NCI-H2081 treated with DMSO at 0.1 percent for 48 hours (cell line): Measurements from ENCODE around the gene MYOF.

Source experiments
- DNase-seq: peaks from one replicate; lab custom pipeline; 2025; lab: John Stamatoyannopoulos, UW

MYOF gene, protein sequence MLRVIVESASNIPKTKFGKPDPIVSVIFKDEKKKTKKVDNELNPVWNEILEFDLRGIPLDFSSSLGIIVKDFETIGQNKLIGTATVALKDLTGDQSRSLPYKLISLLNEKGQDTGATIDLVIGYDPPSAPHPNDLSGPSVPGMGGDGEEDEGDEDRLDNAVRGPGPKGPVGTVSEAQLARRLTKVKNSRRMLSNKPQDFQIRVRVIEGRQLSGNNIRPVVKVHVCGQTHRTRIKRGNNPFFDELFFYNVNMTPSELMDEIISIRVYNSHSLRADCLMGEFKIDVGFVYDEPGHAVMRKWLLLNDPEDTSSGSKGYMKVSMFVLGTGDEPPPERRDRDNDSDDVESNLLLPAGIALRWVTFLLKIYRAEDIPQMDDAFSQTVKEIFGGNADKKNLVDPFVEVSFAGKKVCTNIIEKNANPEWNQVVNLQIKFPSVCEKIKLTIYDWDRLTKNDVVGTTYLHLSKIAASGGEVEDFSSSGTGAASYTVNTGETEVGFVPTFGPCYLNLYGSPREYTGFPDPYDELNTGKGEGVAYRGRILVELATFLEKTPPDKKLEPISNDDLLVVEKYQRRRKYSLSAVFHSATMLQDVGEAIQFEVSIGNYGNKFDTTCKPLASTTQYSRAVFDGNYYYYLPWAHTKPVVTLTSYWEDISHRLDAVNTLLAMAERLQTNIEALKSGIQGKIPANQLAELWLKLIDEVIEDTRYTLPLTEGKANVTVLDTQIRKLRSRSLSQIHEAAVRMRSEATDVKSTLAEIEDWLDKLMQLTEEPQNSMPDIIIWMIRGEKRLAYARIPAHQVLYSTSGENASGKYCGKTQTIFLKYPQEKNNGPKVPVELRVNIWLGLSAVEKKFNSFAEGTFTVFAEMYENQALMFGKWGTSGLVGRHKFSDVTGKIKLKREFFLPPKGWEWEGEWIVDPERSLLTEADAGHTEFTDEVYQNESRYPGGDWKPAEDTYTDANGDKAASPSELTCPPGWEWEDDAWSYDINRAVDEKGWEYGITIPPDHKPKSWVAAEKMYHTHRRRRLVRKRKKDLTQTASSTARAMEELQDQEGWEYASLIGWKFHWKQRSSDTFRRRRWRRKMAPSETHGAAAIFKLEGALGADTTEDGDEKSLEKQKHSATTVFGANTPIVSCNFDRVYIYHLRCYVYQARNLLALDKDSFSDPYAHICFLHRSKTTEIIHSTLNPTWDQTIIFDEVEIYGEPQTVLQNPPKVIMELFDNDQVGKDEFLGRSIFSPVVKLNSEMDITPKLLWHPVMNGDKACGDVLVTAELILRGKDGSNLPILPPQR (N-terminal part only)

DNA sequence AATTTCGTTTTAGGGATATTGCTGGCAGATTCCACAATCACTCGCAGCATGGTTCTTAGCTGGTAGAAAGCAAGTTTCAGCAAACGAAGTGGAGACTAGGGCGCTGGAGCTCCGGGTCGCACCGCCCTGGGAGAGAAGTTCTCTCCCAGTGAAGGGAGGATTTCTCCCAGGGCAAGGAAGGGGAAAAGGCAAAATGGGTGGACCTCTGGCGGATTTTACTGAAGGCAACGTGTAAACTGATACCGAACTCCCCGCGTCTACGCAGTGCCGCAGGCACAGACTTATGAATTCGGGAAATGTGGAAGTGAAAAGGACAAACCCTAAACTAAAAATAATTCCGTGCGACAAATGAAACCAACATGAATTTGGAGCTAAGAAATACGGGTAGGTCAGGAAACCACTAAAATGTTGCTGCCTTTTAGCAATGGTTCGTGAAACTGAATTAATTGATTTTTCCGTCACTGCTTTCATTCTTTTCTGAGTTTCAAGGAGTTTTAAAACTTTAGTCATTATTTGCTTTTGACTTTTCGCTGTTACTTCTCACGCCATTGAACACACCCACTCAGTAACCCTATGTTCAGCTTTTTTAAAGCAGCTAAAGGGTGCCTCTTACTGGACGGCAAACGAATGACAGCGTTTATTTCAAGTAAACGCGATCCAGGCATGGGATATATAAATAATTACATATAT is at the start of gene MYOF:
Gene MYOF, minus strand, starts transcription at position 190 of the 690 bp plus-strand sequence. Its CDS starts 140 bp downstream, at position 50.
- DNase-seq = no peak

DNA sequence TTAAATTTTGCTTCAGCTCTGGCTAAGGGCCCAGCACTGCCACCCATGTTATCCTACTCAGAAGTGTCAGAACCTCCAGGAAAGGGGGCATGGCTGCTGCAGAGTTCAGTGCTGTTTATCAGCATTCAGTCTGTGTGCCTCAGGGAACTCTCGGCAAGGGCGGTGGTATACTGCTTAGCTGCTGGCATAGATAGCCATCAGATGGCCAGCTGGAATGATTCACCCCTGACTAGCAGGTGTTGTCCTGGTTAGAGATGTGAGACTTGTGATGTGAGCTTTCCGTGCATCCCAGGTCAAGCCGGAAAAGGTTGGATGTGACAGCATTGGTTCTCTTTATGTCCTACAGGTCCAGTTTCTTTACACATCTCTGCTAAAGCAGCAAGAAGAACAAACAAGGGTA is 36.4 kb upstream of the MYOF start:
- DNase-seq = no peak

DNA sequence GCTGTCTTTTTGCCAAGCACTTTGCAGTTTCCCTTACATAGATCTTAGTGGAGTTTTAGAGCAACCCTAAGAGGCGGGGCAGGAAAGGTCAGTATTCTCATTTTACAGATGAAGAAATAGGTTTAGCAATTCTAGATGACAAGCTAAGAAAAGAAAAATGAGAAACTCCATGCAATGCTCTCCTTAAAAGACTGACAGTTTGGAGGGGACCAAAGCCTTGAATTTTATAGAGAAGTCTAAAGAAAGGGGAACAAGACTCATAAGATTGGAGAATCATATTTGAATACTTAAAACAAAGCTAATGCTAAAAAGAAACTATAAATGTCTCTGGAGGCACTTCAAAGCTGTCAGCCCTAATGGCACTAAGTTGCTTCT is 33.9 kb upstream of the MYOF start:
- no peak for DNase-seq

DNA sequence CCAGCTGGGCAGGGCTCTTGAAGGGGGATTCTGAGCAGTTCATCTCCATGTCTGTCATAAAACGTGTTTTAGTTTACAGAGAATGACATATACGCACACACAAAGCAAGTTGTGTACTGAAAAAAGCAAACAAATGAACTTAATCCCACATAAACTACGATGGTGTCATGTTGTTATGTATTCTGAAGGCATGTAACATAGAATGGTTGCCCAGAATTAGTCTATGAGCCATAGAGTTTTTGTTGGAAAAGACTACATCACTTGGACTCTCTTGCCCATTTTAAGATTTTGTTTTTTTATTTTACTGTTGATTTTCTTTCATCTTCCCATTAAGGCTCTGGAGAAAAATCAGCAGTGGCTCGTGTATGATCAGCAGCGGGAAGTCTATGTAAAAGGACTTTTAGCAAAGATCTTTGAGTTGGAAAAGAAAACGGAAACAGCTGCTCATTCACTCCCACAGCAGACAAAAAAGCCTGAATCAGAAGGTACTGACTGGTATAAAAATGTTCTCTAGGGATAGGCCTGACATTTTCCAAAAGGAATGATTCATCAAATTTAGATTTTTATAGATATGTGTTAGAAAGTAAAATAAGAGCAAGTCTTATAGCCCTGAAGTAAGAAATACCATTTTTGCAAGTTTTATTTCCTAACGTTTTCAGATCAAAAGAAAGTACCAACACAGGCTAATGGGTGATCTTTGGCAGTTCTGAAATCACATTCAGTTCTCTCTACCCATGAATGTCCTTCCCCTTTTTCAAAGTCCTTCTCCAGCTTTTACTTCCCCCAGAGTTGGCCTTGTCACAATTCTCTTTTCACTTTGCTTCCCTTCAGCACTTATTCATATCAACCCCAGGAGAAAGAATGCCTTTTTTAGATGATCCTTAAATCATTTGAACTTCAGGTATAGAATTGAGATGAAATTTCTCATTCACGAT is 33.2 kb upstream of the MYOF start:
- no peak for DNase-seq

DNA sequence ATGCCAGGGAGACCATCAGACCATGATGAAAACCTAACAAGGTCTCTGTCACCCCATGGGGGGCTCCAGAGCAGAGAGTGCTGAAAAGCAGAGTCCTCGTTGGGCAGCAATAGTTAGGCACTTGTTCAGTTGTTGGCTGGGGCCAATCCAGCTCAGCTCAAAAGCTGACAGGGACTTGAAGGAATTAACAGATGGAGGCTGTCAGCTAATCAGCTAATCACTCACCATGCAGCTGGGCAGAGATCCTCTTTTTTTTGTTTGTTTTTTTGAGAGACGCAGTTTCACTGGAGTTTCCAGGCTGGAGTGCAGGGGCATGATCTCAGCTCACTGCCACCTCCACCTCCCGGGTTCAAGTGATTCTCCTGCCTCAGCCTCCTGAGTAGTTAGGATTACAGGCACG is 32.4 kb upstream of the MYOF start:
- no peak for DNase-seq

DNA sequence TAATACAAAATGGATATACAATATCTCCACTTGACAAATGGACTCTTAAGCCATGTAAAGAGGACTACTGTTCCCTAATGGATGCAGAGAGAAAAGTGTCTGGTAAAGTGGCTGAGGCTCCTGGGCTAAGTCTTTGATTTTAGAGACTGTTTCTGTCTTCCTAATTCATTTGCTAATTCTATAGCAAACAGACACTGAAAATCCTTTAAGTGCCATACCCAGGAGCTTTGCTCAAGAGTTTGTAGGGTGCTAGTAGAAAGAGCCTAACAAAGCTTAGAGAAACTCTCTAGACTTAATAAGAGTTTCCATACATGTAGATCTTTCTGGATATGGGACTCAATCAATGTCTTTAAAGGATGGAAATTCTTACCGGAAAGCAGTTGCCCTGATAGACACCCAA is 31.0 kb upstream of the MYOF start:
- no peak for DNase-seq

DNA sequence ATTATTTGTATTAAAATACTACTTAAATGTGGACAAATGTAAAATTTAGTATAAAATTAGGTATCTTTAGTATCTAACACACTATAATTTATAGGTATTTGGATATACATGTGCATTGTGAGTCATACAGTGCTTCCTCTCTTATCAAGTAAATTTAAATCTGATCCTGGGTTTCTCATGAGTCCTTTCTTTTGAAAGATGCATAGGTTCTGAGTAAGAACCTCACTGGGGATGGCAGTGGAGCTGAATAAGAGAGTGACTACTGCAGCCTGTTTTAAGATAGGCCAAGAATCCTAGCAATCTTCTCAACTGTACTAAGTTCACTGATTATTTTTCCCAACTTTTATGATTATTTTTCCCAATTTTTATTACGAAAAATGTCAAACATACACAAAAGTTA is 30.4 kb upstream of the MYOF start:
- DNase-seq = no peak

DNA sequence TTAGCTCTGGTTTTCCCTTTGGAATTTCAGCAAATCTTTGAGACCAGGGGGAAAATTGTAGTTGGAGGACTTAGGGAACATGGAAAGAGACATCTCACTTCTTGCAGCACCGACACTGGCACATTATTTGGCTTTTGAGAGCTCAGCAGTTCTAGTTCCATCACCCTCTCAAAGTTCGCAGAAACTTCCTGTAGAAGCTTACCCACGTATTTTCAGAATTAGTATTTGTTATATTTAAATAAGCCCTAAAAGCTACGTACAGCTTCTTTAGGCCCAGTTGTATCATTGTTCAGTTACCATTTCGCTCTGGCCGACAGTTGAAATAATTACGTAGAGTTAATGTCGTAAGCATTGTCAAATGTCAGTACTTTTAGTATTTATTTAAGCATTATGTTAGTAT is 27.7 kb upstream of the MYOF start:
- no peak for DNase-seq

DNA sequence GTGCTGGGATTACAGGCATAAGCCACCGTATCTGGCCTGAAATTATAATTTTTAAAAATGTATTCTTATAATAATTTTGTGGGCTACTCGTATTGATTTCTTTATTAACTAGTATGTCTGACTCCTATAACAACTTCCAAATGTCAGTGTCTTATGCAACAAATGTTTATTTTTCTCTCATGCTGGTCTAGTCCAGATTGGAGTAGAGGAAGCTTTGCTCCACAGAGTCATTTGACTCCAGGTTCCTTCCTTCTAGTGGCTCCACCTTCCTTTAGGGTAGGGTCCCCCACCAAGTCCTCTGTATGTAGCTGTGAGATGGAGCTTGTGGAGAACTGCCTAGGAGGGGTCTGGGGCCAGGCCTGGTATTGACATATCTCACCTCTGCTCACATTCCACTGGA is 22.9 kb upstream of the MYOF start:
- DNase-seq = no peak

DNA sequence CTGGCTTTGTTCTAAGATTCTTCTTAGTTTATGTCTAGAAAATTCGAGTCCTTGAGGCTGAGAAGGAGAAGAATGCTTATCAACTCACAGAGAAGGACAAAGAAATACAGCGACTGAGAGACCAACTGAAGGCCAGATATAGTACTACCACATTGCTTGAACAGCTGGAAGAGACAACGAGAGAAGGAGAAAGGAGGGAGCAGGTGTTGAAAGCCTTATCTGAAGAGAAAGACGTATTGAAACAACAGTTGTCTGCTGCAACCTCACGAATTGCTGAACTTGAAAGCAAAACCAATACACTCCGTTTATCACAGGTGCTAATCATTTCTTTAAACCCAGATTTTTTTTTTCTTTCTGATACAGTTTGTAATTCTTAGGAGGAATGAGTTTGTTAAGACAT is 20.9 kb upstream of the MYOF start:
- DNase-seq = no peak

DNA sequence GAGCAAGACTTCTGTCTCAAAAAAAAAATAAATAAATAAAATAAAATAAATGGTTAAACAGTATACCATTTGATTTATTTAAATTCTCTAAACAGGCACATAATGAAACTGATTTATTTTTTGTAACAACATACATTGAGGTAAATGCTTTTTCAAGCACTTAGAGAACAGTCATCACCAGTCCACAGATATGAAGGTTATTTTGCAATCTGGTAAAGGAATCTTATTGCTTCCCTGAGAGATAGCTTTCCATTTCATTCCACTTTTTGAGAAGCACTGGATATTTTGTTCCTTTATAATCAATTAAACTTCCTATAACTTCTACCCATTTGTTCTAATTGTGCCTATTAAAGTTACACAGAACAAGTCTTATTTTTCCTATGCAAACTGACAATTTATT is 19.5 kb upstream of the MYOF start:
- DNase-seq = no peak

DNA sequence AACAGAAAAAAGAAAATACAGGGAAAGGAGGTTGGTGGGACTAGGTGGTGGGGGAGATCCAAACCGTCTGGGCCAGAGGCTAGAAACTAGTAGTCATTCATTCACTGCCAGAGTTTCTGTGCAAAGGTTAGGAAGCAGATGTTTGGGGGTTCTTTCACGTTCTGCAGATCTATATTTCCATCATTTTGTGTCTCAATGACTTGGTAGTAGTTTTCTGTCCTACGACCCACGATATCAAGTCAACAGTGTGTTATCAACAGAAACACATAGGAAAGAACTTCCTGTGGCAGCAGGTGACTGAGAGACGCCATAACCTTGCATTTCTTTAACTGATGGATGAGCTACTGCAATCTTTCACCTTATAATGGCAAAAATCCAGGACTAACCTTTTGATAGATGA is 16.0 kb upstream of the MYOF start:
- no peak for DNase-seq

DNA sequence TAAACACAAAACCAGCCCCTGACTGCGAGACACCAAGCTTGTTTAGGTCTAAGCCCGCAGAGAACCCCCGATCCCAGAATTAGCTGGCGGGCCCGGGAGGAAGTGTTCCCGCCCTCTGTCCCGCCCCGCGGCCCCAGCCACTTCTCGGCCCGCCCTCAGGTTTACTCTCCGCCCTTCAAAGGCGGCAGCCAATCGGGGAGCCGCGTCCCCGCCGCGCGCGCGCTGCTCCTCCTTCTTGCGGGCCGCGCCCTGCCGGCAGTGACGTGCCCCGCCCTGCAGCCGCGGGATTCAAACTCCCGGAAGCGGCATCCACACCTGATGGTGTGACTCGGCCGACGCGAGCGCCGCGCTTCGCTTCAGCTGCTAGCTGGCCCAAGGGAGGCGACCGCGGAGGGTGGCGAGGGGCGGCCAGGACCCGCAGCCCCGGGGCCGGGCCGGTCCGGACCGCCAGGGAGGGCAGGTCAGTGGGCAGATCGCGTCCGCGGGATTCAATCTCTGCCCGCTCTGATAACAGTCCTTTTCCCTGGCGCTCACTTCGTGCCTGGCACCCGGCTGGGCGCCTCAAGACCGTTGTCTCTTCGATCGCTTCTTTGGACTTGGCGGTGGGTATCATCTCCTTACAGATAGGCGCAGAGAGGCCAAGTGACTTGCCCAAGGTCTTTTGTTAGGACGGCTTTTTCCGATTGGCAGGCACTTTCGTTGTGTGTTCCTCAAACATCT is 14.3 kb upstream of the MYOF start, which contains the start of gene CEP55:
Gene CEP55, plus strand, starts transcription at position 291 of the 720 bp plus-strand sequence. CDS start 3,440 bp downstream, outside the sequence.
- peak; percentile 33 for DNase-seq

DNA sequence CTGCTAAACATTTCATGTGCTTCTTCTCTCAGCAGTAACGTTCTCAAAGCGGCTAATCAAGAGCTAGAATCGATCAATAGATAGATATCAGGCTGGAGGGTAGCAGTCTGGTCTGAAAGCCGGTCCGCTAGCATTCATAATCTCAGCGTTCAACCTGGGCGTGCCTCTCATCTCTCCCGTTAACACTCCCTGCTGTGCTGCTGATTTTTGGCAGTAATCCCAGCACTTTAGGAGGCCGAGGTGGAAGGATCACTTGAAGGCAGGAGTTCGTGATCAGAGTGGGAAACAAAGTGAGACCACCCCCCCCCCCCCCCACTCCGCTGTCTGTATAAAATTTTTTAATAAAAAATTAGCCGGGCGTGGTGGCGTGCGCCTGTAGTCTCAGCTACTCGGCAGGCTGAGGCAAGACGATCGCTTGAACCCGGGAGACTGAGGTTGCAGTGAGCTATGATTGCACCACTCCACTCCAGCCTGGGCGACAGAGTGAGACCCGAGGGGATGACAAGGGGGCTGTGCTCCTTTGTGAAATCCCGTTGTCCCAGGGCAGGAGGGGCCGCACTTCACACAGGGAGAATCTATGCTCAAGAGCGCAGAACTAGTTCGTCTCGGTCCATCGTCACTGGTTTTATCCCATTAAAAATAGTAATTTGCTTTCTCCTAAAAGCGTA is 13.7 kb upstream of the MYOF start:
- no peak for DNase-seq

DNA sequence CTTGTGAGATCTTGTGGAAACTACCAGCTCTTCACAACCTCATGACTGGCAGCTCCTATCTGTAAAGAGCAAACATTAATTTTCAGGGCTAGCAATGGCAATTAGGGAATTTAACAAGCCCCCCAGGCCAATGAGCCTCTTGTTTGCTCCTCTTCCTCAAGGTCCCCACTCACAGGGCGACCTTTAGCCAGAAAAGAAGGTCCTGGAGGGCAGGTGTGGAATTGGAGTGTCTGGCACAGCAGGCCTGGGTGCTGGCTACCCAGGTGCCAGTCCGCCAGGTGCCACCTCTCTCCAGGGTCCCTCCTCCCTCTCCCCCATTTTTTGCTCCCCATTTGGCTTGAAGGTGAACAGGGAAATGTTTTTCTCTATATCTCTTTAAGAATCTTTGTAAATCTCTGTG is 12.4 kb upstream of the MYOF start:
- DNase-seq = no peak

DNA sequence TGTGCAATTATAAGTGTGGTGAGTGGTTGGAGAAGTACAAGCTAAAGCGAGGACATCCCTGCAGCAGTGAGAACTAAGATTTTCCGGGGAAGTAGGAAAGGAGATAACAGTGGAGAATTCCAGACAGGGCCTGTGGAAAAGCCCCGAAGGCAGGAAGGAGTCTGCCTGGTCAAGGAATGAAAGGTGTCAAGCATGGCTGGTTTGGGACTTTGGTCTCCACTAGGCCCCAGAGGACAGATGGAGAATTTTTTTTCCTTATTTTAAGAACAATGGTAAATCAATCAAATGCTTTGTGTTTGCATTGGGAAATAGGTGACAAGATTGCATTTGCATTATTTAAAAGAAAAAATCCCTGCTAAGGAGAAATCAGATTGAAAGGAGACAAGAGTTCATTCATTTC is 11.0 kb upstream of the MYOF start:
- no peak for DNase-seq

DNA sequence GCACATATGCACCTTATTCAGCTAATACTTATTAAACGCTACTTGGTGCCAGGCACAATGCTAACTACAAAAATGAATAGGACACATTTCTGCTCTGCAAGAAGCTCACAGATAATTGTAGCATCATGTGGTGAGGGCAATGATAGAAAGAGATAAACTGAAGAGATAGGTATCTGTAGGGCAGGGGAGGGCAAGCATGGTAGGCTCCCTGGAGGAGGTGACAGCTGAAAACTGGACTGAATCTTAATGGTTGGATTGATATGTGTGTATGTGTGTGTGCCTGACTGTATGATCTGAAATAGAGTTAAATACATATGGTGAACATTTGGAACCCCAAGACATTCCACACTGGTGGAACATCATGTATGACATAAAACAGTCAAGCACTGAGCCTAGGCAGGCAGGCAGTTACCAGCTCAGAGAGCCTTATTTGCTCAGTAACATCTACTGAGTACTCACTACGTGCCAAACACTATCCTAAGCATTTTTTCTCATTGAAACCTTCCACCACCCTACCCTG is 9.5 kb upstream of the MYOF start:
- DNase-seq = no peak

DNA sequence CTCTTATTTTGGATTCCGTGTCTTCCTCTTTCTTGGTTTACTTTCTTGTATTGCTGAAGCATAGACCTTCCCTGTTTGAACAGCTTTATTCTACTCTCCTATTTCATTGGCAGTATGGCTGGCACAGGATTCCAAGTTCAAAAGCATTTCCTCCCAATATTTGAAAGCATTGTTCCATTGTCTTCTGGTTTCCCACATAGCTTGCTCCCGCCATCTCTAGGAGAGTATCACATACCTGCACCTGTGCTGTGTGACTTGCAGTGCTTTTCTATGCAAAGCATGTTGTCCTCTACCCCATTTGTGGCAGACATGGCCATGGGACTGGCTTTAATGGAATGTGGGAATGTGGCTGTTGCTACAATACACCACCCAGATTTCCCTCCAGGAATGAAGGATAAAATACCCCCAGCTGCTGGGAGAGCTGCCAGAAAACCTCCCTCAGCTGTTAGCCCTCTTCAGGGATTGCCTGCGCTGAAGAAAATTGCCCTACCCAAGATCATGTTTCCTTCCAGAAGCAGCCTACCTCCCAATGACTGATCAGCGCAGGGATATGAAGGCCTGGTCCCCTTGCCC is 6.9 kb upstream of the MYOF start:
- no peak for DNase-seq

DNA sequence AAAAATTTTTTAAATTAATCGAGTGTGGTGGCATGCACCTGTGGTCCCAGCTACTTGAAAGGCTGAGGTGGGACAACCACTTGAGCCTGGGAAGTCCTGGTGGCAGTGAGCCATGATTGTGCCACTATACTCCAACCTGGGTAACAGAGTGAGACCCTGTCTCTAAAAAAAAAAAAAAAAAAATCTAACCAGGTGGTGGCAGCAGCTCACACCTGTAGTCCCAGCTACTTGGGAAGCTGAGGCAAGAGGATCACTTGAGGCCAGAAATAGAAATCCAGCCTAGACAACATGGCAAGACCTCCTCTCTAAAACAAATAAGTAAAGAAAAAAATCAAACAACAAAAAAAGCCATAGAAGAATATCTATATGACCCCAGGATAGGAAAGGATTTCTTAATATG is 3.6 kb upstream of the MYOF start:
- no peak for DNase-seq
